K562 (cell line): Measurements from ENCODE around the gene RAB6C. TPM values are rescaled to one million over a fixed set of nuclear protein-coding genes. Genes with fewer than 3 reads are reported as not detected.
"Not testable (repeated sequence)": the region's sequence is repeated elsewhere in the genome, so short reads cannot be mapped to it uniquely, and the experiment has no call there.

Experiments
- ATAC-seq: fragments of 200-7000 bp; cut with Tn5 transposase; 3 replicates; pipeline ENCODE4 v1.9.1; 2020; ENCODE audit warnings: moderate library complexity
- BruUV-seq: library from RNA; stranded (reverse); fragments of 400-500 nt; replicated peaks from 2 replicates; lab custom pipeline; 2021; lab: Mats Ljungman, UMichigan
- CTCF ChIA-PET: fragments of 300-600 bp; formaldehyde crosslinking; extraction: SDS; loops from one replicate; lab custom pipeline; 2021; ENCODE audit warnings: low intra/inter-chr PET ratio; lab: Yijun Ruan, JAX
- POLR2A ChIA-PET: fragments of 300-600, 350-650 bp; sonication (Branson Sonifier 250); formaldehyde crosslinking; extraction: SDS; loops from one replicate; lab custom pipeline; 2021; ENCODE audit warnings: antibody characterized with exemption, inconsistent platforms; lab: Yijun Ruan, JAX
- DNase-seq, 4 experiments: peaks; one replicate each; pipeline versions ENCODE4 v3.0.0 to v3.0.0-alpha.2; 2011 to 2018; ENCODE audit warnings: low spot score in 3 of 4, mixed read lengths in 3 of 4; ENCODE audit errors: extremely low read depth in 1 of 4
- FAIRE-seq: peaks from 2 replicates; lab custom pipeline; 2011; peaks lifted over from hg19 to GRCh38; lab: Jason Lieb, UNC
- H2AFZ ChIP-seq: 2 replicates; pipeline ENCODE4 v1.6.0; 2011; ENCODE audit warnings: low read depth, low read length, control low read depth, inconsistent platforms
- H3K27ac ChIP-seq: fragments of 200-600 bp; 3 replicates; pipeline ENCODE4 v1.8.0; 2011; ENCODE audit warnings: low read depth, mild to moderate bottlenecking, control low read depth, inconsistent platforms, low read length, moderate library complexity, mixed read lengths; ENCODE audit errors: extremely low read depth
- H3K27me3 ChIP-seq, 2 experiments: fragments of 300-600 bp in 1 of 2; 2 replicates in 1 of 2; 3 replicates in 1 of 2; pipeline versions ENCODE4 v1.6.0 to v1.8.0; 2011; ENCODE audit warnings: inconsistent platforms in 2 of 2, low read length in 2 of 2, mild to moderate bottlenecking in 1 of 2, mixed read lengths in 1 of 2, moderate library complexity in 1 of 2; ENCODE audit not compliant: control insufficient read depth in 2 of 2, insufficient read depth in 2 of 2
- H3K36me3 ChIP-seq: fragments of 300-600 bp; 3 replicates; pipeline ENCODE4 v1.8.0; 2011; ENCODE audit warnings: mild to moderate bottlenecking, low read length, inconsistent platforms; ENCODE audit not compliant: control insufficient read depth, insufficient read depth
- H3K4me1 ChIP-seq, 2 experiments: fragments of 200-600 bp in 1 of 2; replicated peaks in 1 of 2; 2 replicates in 1 of 2; 3 replicates in 1 of 2; pipeline versions ENCODE4 v1.5.1 to v1.8.0; 2011; ENCODE audit warnings: inconsistent platforms in 2 of 2, low read length in 2 of 2, mild to moderate bottlenecking in 1 of 2, mixed read lengths in 1 of 2, moderate library complexity in 1 of 2; ENCODE audit not compliant: control insufficient read depth in 2 of 2, insufficient read depth in 2 of 2
- H3K4me2 ChIP-seq: 2 replicates; pipeline ENCODE4 v1.6.1; 2011; ENCODE audit warnings: low read length, control low read depth, inconsistent platforms, mixed read lengths; ENCODE audit not compliant: insufficient read depth
- H3K4me3 ChIP-seq: fragments of 200-600 bp; sonication (generic), shearing (Covaris generic); 2 replicates; pipeline ENCODE4 v1.5.1; 2016; ENCODE audit warnings: control low read depth, inconsistent platforms
- H3K79me2 ChIP-seq: fragments of 200-600 bp; 3 replicates; pipeline ENCODE4 v1.8.0; 2011; ENCODE audit warnings: low read length, inconsistent platforms; ENCODE audit not compliant: control insufficient read depth, insufficient read depth
- H3K9ac ChIP-seq, 2 experiments: 2 replicates each; pipeline versions ENCODE4 v1.6.0 to v1.6.1; 2011; ENCODE audit warnings: low read depth in 2 of 2, low read length in 2 of 2, control low read depth in 1 of 2, inconsistent platforms in 1 of 2, mild to moderate bottlenecking in 1 of 2, mixed read lengths in 1 of 2; ENCODE audit not compliant: insufficient read depth in 1 of 2
- H3K9me1 ChIP-seq: one replicate; pipeline ENCODE4 v1.6.0; 2011; ENCODE audit warnings: inconsistent platforms, mild to moderate bottlenecking, low read length, moderate library complexity; ENCODE audit not compliant: control insufficient read depth, insufficient read depth
- H3K9me3 ChIP-seq: replicated peaks from 2 replicates; pipeline ENCODE4 v1.5.1; 2011; ENCODE audit warnings: low read depth, low read length, inconsistent platforms; ENCODE audit not compliant: control insufficient read depth, insufficient read depth
- H4K20me1 ChIP-seq: replicated peaks from 2 replicates; pipeline ENCODE4 v1.6.1; 2011; ENCODE audit warnings: low read length, inconsistent platforms, mixed read lengths; ENCODE audit not compliant: control insufficient read depth, insufficient read depth
- WGBS: fragments of 100-300 bp; shearing (Covaris generic); methylation state at CpG from one replicate; pipeline ENCODE4 v1.1.6; 2016; ENCODE audit warnings: low coverage, mixed read lengths; ENCODE audit not compliant: insufficient coverage; ENCODE audit errors: missing lambda C conversion rate; 5-methylcytosine and 5-hydroxymethylcytosine counted together
- in situ Hi-C: fragments of 300-500 bp; cut with MboI; formaldehyde crosslinking; loops from 4 replicates; pipeline ENCODE4 v1.15.0; 2018; ENCODE audit warnings: inconsistent platforms, mixed read lengths
- intact Hi-C: fragments of 100-400 bp; cut with micrococcal nuclease; formaldehyde crosslinking; loops from 2 replicates; pipeline ENCODE4 v1.14.2; 2022
- polyA plus RNA-seq, 8 experiments: library from polyadenylated mRNA; depleted of rRNA in 4 of 8; stranded (reverse) in 5 of 8; unstranded in 3 of 8; fragments of >200 nt; fragmentation: Nextera tagmentation in 2 of 8; fragmentation: Illumina TruSeq in 1 of 8; extraction: Ambion mirVana in 2 of 8; extraction: Trizol in 1 of 8; gene quantifications; 2 replicates each; pipeline versions ENCODE4 v1.2.1 to v1.2.3, GENCODE V29; 2011 to 2014; ENCODE audit warnings: inconsistent platforms in 1 of 8, missing spikeins in 1 of 8
- total RNA-seq, 7 experiments: library from RNA; depleted of rRNA in 6 of 7; stranded (reverse); fragments of >200 nt in 6 of 7; fragmentation: Illumina TruSeq in 2 of 7; extraction: Trizol in 2 of 7; gene quantifications; 2 replicates each; pipeline versions ENCODE4 v1.2.1 to v1.2.3, GENCODE V29; 2011 to 2021; ENCODE audit warnings: low replicate concordance in 1 of 7
- TF ChIP-seq, protein P1 (sequence below): sonication (generic); formaldehyde crosslinking; IDR thresholded peaks from 2 replicates; pipeline ENCODE4 v1.9.0; 2022; ENCODE audit warnings: mild to moderate bottlenecking, missing genetic modification reagents

RAB6C gene
- total and polyA plus RNA-seq, 9 of the 15 experiments (the other 6 are each of a cell fraction or from before 2014, with no cell fraction given), result not detected

DNA sequence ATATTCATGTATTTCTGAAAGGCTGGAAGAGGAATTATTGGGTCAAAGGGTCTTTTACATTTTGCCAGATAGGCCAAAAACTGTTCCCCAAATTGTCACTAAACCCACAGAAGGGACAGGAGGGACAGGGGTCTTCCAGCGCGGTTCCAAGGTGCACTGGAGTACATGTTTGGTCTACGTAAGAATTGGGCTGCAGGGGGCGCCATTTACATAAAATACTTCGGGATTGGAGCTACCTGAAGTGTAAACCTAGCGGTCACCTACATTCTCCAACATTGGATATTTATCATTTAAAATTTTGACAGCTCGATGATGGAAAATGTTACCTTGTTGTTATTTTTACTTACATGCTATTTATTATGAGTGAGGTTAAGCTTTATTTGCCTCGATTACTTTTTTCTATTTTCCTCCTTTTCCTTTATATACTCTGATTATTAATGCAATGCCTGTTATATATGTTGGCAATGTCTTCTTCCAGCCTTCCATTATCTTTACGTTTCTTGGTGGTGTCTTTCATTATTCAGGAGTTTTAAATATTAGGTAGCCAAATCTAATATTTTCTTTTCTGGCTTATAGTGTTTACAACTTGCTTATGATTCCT, 43.0 kb upstream of the RAB6C start (continued):
- TF ChIP-seq, protein P1, sequence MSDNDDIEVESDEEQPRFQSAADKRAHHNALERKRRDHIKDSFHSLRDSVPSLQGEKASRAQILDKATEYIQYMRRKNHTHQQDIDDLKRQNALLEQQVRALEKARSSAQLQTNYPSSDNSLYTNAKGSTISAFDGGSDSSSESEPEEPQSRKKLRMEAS (CRISPR knock-in tag), result no peak

DNA sequence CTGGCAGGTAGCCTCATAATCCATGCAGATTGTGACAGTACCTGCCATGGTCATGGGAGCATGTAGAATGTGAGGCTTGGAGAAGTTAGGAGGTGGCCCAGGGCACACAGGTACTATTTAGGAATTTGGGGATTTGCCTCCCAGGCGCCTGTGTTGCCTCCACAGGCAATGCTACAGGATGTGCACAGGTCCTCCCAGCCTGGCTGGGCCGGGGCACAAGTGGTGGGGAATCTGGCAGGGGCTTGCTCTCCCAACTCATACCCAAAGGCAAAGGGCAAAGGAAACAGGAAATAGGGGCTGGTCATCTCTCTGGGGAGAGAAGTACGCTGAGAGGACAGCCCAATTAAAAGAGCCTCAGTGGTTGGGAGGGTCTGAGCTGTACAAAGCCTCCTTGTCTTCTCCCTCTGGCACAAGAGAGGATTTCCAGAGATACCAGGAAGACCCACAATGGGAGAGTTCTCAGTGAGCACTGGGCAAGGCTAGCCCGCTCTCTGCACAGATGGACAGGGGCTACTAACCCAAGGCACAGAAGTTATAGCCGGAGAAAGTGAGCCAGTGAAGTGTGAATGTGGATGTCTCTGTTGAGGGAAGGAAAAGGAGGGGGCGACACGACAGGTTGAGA, 40.5 kb upstream of the RAB6C start:
- H3K4me2 ChIP-seq, POLR2A ChIA-PET, ATAC-seq, H3K4me3 ChIP-seq, H3K27me3 ChIP-seq, DNase-seq, FAIRE-seq, CTCF ChIA-PET, H3K79me2 ChIP-seq, in situ Hi-C loops, H3K4me1 ChIP-seq, H2AFZ ChIP-seq, H3K9me3 ChIP-seq, H3K36me3 ChIP-seq, H3K9me1 ChIP-seq, H4K20me1 ChIP-seq, H3K9ac ChIP-seq, H3K27ac ChIP-seq, intact Hi-C loops, BruUV-seq: not testable (repeated sequence)
- 3% methylated on average over 6 of the region's 7 CpGs for WGBS

DNA sequence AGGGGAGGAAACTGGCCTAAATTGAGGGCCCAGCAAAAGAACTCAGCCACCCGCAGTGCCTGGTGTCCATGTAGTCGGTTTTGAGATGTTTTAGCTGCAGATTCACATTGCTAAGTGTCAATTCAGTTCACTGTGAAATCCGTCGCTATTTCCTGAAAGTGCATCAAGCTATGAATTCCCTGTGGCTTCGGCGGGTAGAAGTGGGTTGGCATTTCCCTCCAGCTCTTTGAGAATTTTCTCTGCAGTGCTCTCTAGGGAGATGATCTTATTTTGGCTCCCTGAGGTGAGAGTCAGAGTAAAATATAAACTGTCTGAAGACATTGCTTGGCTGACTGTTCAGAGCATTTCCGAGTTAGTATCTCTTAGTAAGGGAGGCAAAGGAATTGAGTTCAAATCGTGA, 36.0 kb upstream of the RAB6C start:
- BruUV-seq, CTCF ChIA-PET, H4K20me1 ChIP-seq, DNase-seq, H3K9ac ChIP-seq, H3K36me3 ChIP-seq, H3K4me3 ChIP-seq, ATAC-seq, in situ Hi-C loops, H3K4me1 ChIP-seq, H3K4me2 ChIP-seq, H3K9me3 ChIP-seq, FAIRE-seq, H3K27ac ChIP-seq, H3K79me2 ChIP-seq, H3K27me3 ChIP-seq, H3K9me1 ChIP-seq, H2AFZ ChIP-seq, intact Hi-C loops, POLR2A ChIA-PET: not testable (repeated sequence)
- 0% methylated on average over 7 of the region's 8 CpGs for WGBS
